GM10248 (cell line): ENCODE results near the gene NTM.

Source experiments
- CTCF ChIA-PET: fragments of 300-600 bp; sonication (Branson Sonifier 250); formaldehyde crosslinking; extraction: SDS; loops from one replicate; lab custom pipeline; 2021; ENCODE audit warnings: antibody characterized with exemption; lab: Yijun Ruan, JAX
- POLR2A ChIA-PET: fragments of 350-650 bp; sonication (Branson Sonifier 250); formaldehyde crosslinking; extraction: SDS; loops from one replicate; lab custom pipeline; 2020; ENCODE audit warnings: antibody characterized with exemption; lab: Yijun Ruan, JAX
- DNase-seq: peaks from one replicate; pipeline ENCODE4 v3.0.0; 2012; ENCODE audit errors: extremely low spot score
- TF ChIP-seq, protein P1 (sequence below): IDR thresholded peaks from 2 replicates; pipeline ENCODE4 v1.5.1; 2012; ENCODE audit warnings: mild to moderate bottlenecking, low read depth; ENCODE audit errors: extremely low read depth, missing control alignments, control extremely low read depth

Gene NTM

DNA sequence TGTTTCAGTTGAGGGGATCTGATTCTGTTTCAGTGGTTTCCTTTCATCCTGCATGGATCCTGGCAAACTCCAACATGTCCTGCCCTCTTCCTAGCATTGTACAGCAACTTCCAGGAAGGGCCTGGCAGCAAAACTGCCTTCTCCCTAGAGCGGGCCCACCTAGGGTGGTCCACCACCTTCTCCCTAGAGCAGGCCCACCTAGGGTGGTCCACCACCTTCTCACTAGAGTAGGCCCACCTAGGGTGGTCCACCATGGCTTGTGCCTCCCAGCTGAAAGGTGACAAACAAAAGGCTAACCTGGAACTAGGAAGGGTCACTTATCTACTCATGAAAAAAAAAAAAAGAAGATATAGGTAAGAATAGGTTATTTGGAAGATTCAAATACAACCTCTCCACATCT, 92.2 kb downstream of the NTM start:
- ChIA-PET CTCF (interaction anchor here (0.9 to 1.1 kb wide), 3 partner anchors 8 to 23 kb away, joined by 3 to 4 read pairs (median 3); no protein-coding TSS in a partner anchor), POLR2A (no interaction called here)
- TF ChIP-seq, protein P1, sequence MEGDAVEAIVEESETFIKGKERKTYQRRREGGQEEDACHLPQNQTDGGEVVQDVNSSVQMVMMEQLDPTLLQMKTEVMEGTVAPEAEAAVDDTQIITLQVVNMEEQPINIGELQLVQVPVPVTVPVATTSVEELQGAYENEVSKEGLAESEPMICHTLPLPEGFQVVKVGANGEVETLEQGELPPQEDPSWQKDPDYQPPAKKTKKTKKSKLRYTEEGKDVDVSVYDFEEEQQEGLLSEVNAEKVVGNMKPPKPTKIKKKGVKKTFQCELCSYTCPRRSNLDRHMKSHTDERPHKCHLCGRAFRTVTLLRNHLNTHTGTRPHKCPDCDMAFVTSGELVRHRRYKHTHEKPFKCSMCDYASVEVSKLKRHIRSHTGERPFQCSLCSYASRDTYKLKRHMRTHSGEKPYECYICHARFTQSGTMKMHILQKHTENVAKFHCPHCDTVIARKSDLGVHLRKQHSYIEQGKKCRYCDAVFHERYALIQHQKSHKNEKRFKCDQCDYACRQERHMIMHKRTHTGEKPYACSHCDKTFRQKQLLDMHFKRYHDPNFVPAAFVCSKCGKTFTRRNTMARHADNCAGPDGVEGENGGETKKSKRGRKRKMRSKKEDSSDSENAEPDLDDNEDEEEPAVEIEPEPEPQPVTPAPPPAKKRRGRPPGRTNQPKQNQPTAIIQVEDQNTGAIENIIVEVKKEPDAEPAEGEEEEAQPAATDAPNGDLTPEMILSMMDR, result no peak
- DNase-seq, result no peak

DNA sequence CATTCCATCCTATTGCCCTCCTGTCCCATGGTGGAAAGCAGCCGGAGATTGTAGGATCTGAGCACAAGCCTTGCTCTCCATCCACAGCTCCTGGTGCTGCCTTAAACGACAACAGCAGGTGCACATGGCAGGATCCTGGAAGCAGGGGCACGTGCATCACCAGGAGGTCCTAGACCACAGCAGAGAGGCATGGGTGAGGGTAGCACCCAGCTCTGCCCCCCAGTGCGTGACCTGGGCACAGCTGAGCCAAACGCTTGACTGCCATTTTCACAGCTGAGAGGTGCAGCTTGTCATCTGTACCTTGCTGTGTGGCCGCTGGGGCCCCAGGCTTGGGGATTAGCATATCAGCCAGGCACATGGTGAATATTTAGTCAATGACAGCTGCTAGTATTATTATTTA, 92.7 kb downstream of the NTM start:
- POLR2A ChIA-PET, result no interaction called here
- no peak for DNase-seq
- TF ChIP-seq, protein P1, result no peak
- CTCF ChIA-PET, result interaction anchor here (0.9 to 1.1 kb wide), 3 partner anchors 9 to 23 kb away, joined by 3 to 4 read pairs (median 3); no protein-coding TSS in a partner anchor

DNA sequence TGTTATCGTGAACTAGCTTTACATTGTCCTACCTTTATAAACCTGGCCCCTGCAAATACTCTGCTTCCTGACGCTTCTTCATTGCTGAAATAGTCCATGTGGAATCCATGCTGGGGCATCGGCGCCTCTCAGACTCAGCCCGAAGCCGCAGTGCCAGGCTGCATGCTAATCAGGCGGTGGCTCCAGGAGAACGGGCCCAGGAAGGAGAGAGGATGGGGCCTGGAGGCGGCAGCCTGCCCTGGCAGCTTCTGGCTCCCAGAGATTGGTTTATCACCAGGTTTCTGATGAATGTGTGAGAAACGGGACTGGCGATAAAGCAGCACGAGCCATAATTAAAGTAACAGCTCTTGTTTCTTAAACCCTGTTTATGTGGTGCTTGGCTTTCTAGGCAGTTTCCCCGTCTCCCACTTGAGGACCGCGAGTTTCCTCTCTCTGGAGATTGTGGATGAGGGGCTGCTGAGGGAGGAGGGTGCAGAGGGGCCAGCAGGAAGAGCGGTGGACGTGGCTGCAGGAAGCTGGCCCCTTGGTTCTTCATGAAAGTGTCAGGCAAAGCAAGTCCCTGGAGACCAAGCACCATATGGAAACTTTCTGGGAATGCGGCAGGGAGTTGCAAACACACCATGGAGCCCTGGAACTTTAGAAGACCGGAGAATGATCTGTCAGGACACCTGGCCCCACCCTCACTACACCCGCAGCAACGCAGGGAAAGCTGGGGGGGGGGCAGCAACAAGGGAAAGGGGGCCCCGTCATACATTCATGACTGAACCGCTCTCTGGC, 93.4 kb downstream of the NTM start:
- CTCF ChIA-PET, result interaction anchor here (1.1 kb wide), 1 partner anchor 10 kb away, joined by 3 read pairs; no protein-coding TSS in a partner anchor
- TF ChIP-seq, protein P1, result no peak
- POLR2A ChIA-PET, result no interaction called here
- no peak for DNase-seq

DNA sequence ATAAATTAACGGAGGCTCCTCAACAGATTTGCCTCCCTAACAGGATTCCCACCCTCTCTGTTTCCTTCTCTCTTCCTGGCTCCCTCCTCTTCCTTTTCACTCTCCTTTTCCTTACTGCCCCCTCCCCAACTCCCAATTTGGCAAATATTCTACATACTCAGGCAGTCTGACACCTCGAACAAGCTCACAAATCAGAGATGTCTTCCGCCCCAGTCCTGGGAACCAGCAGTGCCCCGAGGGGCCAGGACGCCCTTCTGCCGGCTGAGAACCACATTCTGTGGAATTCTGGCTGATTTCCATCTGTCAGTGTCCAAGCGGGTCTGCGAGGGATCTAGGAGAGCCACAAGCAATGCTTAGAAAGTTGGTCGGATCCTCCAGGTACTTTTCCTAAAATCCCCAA, 94.0 kb downstream of the NTM start:
- POLR2A ChIA-PET, result no interaction called here
- TF ChIP-seq, protein P1, result no peak
- no peak for DNase-seq
- CTCF ChIA-PET, result no interaction called here

DNA sequence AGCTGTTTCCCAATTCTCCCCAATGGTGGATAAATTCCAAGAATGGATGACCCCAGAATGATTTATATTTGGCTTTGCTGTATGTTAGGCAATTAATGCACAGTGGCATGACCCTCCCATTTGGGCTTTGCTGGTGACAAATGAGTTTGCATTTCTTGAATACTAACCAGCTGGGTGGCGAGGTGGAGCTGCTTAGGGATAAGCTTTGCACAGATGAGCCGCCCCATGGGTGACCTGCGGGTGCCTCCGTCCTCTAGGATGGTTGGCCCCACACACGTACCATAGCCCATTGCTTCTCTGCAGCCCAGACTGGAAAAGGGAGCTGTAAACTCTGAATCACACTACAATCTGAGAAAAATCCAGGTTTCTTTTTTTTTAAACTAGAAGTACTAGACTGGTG, 94.6 kb downstream of the NTM start:
- CTCF ChIA-PET, result no interaction called here
- POLR2A ChIA-PET, result no interaction called here
- TF ChIP-seq, protein P1, result no peak
- no peak for DNase-seq

DNA sequence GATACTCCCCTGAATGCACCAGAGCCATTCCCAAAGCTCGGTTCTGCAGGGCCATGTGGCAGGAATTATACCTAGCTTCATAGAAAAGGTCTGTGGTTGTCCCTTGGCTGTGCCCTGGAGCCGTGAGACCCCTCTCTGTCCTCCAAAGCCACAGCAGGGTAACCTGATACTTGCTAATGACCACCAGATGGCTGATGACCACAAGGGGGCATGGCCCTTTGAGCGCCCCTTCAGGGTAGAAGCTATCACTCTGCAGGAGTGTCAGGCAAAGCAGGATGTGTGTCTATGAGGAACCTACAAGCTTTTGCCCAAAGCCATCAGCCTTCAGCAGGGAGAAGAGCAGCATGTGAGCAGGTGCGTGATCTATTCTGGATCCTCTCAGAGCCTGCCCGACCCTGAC, 95.3 kb downstream of the NTM start:
- ChIA-PET CTCF (no interaction called here), POLR2A (no interaction called here)
- no peak for DNase-seq
- TF ChIP-seq, protein P1, result no peak
